GM19099 (cell line): ENCODE results near the gene CA10.

ENCODE experiments used
- POLR2A ChIP-seq: IDR thresholded peaks from 3 replicates; pipeline ENCODE4 v1.6.1; 2011; ENCODE audit warnings: low read depth; ENCODE audit not compliant: insufficient read length; ENCODE audit errors: extremely low read depth

CA10 gene

DNA sequence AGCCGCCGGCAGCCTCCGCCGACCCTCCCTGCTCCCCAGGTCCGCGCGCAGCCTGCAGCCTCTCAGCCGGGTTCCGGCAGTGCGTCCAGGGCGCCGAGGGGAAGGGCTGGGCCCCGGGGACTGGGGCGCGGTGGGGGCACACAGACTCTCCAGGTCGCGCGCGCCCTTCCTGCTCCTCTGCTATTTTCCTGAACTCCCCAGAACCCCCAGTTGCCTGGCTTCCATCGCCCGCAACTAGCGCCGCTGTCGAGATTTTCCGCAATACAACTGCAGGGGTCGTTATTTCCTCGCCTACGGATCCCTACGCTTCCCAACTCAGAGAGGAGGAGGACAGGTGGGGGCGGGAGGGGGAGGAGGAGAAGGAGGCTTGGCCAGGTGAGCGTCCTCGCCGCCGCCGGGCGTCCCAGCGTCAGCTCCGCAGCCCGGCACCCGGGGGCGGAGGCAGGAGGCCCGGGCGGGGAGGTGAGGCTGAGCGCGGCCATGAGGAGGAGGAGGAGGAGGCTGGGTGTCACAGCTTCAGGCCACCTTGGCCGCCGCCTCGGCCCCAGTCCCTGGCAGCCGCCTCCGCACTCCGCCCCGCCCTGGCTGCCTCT is at the start of gene CA10:
Gene CA10, minus strand, starts transcription at position 265 of the 593 bp plus-strand sequence.
- TF ChIP-seq POLR2A = no peak

DNA sequence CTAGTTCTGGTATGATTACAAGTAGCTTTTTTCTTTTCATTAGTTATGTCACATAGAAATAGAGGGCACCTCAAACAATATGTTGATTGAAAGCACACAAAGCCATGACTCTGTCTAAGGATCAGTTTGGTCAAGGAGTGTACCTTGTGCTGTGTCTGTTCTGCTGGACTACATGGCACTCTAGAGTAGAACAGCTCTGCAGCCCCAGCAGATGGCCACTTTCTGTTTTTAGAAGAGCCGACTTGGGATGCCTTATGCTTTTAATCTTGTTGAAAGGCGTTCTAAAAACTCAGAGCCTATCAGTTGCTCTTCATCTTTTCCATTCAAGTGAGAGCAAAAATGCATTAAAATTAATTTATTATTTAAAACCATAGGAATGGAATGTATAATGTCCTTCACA is 49.3 kb upstream of the CA10 start:
- TF ChIP-seq POLR2A = no peak

DNA sequence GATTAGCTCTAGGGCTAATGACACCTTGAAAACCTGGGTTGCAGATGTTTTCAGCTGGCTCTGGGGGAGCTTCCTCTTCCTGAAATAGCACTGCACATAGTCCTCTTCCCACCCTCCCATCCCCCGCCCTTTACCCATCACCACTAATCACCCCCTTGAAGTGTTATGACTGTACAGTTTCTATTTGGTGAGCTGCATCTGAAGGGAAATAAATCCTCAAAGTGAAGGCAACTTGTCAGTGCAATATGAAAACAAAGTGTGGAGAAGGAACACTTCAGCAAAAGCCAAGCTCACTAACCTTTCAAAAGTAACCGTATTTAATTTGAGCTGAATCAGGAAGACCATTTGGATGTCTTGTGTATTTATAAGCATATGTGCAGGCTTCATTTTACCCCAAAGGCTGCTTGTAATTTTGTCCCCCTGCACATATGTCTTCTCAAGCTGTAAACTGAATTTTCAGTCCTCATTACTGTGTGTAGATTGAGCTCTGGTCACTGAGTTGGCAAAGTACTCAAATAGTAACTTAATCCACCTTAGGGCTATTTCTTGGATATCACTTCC is 44.1 kb upstream of the CA10 start:
- no peak for TF ChIP-seq POLR2A

DNA sequence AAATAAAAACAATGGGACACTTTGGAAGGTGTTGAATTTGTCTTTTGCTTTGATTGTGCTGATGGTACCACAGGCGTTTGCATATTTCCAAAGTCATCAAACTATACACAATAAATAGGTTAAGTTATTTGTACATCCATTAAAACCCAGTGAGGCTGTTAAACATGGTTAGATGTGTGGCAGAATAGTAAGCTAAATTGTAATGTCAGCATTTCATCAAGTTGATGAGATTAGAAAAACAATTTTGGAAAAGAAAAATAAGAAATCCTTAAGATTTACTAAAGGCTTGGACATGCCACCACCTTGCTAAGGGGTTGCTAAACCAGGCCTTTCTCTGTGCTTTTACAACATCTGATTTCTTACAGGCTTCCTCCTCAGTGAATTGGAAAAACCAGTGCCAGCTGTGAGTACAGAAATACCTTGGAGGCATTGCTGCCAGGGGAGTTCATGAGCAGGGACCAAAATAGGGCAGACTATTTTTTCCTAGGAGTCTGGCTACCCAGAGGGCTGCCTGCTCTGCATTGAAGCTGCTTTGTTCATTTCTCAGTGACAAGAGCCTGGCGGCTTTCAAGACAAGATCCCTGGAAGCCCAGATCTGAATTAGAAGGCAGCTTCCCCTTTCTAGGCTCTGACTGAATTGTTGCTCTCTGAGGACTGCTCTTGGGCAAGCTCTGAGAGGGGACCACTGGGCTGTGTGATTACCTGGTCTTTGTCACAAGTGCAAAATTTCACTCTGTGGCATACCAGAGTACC is 43.4 kb upstream of the CA10 start:
- no peak for TF ChIP-seq POLR2A

DNA sequence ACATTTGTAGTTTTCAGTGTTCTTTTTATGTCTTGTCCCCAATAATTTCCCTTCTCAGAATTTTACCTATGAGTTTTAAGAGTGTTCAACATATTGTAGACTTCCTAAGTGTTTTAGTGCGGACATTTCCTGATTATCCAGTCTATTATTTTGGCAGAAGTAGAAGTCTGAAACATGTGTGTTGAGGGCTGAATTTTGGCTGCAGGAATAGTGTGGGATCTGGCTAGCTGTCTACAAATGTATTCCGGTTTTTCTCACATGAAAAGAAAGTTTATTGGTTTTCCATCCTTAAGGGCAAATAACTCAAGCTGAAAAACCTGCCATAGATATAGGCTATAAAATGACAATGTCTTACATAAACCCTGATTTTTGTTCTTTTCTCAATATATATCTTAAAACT is 33.0 kb upstream of the CA10 start:
- no peak for TF ChIP-seq POLR2A

DNA sequence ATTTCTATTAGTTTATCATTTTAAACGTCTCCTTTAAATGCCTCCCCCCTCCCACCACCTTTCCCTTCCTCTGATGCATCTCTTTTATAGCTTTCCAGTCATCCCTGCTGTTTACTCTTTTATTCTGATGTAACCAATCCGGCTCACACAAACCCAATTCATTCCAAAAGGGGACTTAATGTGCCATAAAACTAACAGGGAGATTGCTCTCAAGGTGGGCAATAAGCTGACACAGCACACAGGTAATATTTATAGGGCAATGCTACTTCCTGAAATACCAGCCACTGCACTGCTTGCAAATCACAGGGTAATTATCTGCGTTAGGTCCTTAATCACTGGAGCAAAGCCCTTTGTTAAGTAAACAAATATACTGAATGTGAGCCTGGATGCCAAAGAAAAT is 23.3 kb upstream of the CA10 start:
- TF ChIP-seq POLR2A = no peak

DNA sequence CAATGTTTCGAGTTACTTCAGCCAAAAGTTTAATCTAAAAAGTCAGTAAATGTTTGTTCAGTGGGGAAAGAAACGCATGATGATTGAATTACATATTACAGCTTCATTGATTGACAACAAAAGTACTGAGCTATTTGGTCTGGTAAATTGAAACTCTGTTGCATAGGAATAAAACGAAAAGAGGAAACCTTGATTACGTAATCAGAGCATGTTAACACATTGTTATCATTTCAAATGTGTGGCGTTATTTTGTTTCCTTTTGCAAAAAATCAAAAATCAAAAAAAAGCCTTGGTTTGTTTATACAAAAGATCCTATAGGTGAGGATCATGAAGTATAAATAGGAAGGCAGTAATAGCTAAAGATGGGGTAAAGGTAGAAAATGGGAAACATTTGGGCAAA is 19.5 kb upstream of the CA10 start:
- no peak for TF ChIP-seq POLR2A

DNA sequence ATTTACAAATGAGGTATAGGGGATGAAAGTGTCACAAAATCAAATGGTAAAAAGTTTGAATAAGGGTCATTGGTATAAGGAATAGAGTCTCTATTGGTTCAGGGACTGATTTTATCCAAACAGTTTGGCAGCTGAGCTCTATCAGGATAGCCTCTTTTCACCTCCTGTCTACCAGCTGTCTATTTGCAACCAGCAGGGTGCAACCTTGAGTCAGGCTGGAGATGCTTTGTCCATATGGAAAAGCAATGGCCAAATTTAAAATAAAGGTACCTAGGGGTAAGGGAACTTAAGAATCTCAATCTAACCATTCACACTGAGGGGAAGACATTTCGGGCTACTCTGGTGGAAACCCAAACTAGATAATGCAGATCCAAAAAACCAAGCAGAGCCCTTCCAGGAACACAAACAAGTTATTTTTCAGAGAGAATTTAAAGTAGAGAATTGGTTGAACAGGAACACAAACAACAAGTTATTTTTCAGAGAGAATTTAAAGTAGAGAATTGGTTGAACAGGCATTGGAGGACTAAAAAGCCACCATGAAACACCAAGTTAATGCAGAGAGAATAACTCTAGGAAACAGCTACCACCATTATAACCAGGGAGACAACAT is 12.6 kb upstream of the CA10 start:
- TF ChIP-seq POLR2A = no peak

DNA sequence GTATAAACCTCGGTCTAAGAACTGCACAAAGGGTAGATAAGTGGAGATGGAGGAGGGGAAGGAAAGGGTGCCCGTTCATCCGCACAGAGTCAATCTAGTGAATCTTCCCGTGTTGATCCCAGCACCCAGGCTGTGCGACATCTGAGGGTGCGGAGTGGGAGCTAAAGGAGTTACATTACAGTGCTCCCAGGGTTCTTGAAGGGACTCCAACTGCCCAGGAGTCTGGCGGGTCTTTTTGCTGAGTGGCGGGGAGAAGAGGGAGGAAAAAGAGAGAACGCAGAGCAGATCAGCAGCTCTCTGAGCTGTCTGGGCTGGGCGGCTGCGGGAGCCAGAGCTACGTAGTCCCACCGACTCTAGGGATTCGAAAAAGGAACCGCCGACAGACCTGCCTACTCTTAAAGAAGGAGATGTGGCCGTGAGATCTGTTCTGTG is 1.6 kb upstream of the CA10 start:
- TF ChIP-seq POLR2A = no peak

DNA sequence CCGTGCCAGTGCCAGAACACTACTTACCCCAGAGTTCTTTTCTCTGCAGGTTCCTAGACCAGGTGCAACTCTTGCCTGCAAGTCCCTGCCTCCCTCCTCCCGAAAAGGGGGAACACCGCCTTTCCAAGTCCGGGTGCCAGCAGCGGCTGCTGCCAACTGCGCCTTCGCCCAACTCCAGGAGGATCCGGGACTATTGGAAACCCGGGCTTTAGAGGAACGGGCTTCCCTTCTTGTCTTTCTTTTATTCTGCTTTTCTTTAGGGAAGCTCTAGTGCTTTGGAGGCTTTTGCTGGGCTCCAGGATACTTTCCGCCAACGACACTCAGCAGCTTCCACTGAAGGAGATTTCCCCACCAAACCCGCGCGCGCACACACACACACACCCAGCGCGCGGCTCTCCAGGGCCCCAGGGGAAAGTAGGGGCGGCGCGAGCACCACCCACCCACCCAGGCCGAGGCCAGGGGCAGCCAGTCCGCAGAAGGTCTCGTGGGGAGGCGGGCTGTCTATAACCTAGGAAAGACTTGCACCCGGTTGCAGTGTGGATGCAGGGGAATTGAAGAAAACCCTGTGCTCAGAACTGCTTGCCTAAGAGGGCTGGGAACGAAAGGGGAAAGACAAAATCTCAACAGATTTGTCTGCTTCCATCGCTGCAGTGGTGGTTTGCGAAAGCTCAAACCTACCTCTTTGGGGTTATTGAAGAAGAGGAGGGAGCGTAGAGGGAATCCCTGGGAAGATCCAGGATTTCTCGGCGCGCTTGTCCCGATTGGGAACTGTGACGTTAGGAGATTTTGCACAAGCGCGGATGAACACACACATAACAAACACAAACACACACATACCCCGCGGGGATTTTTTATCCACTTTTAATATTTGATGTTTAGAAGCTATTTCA is 977 bp upstream of the CA10 start:
- TF ChIP-seq POLR2A = no peak

DNA sequence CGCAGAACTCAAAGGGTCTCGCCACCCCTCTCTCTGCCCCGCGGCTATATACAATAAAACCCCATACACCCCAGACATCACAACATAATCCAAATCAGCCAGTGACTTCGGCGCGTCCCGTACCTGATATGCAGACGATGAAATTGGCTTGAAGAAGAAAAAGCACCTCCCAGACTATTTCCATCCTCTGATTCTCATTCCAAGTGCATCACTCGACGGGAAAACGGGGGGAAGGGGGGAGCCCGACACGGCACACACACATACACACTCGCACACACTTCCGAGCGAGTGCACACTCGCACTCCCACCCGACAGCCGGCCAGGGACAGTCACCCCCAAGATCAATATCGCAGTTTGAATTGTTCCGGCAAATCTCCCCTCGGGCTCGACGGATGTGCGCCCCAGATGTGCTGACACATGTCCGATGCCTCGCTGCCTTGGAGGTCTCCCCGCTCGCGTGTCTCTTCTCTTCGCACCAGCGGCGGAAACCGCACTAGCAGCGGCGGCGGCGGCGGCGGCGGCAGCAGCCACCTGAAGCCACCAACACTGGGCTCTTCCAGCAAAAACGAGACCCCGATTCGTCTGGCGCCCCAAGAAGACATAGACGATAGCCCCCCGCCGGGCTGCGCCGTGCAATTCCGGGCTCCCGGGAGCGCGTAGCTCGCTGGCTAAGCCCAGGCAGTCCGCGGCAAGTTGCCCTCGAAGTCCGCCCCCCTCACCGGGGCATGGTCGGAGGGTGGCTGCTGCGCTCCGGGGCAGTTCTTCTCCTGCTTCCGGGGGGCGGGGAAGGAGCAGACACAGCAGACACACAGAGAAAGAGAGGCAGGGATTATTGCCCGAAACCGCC is 688 bp downstream of the CA10 start:
- TF ChIP-seq POLR2A = no peak

DNA sequence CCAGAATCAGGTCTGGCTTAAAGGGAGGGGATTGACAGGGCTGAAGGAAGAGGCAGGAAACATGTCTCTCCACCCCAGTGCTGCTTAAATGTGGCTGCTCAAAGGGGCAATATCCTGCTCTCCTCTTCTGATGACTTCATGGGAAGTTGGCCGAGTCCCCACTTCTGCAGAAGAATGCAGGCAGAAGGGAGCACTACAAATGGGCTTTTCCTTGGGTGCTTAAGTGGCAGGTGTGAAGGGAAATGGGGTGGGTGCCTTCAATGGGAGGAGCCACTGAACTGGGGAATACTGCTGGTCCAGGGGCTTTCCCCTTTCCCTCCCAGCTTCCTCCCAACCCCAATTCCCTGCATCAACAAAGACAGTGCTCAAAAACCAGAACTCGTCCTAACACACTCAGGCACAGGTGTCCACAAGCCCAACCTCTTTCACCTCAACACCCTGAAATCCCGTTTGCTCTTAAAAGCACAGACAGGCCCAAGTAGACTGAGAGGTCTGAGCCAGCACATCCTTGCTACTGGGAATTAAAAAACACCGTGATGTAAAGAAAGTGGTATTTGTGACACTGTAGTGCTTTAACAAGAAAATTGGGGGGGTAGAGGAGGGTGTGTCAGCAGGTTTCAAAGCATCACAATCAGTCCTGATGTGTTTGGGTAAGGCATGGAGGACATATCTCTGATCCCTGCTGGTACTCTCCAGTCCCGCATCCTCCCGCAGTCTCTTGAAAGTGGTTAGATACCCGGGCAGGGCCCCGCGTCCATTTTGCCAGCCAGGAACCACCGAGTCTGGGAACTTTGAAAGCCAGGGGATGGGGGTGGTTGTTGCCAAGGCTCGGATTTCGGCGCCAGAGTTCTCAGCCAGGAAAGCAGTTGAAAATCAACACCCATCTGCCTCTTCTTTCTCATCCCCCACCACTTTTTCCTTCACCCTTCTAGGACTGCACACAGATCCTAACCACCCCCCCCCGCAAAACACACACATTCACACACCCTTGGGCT is 1.6 kb downstream of the CA10 start:
- no peak for TF ChIP-seq POLR2A

DNA sequence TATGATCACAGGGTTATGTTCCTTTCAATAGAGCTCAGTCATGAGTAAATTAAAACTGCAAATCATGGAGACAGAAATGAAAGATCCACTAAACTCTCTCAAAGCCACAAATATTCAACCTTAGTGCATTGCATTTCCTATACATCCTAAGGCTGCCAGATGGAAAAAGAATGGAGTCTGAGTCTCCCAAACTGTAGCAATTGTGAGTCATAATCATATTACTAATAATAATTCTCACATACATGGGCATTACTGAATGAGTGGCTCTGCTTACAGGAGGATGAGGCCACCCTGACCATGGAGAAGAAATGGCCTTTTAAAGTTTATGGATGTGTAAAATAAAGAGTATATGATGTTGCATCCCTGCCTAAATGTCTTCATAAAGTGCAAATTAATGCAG is 3.2 kb downstream of the CA10 start:
- TF ChIP-seq POLR2A = no peak
